ENCODE results near the gene FAM72C. TPM values are rescaled to one million over a fixed set of nuclear protein-coding genes. Genes with fewer than 3 reads are reported as not detected.
"Not testable (repeated sequence)": the region's sequence is repeated elsewhere in the genome, so short reads cannot be mapped to it uniquely, and the experiment has no call there.

Gene FAM72C
- total RNA-seq: 16.9 and 18.7 TPM in 2 replicates

GRCh38 chr1:143971924-143972700 lies at the start of gene FAM72C:
FAM72C (minus strand) TSS chr1:143971986; CDS start chr1:143971141, 845 bp downstream.
- intact Hi-C loops (cut with micrococcal nuclease); H3K36me3 Mint-ChIP-seq (ENCODE audit: low read depth); H3K27me3 Mint-ChIP-seq (ENCODE audit: low read depth); H3K9me3 Mint-ChIP-seq; DNase-seq (ENCODE audit: low spot score); H3K27ac Mint-ChIP-seq; H3K4me3 Mint-ChIP-seq (ENCODE audit: low read depth); H3K4me1 Mint-ChIP-seq (ENCODE audit: low read depth): not testable (repeated sequence)

- H3K4me3 Mint-ChIP-seq (ENCODE audit: low read depth); H3K36me3 Mint-ChIP-seq (ENCODE audit: low read depth); H3K4me1 Mint-ChIP-seq (ENCODE audit: low read depth); H3K9me3 Mint-ChIP-seq; DNase-seq (ENCODE audit: low spot score); H3K27me3 Mint-ChIP-seq (ENCODE audit: low read depth); intact Hi-C loops (cut with micrococcal nuclease); H3K27ac Mint-ChIP-seq: not testable (repeated sequence)
Observed at GRCh38 chr1:144020001-144020738, 48.4 kb upstream of the FAM72C start.

- intact Hi-C loops (cut with micrococcal nuclease); H3K27me3 Mint-ChIP-seq (ENCODE audit: low read depth): not testable (repeated sequence)
Observed at GRCh38 chr1:144019101-144019500, 47.3 kb upstream of the FAM72C start.

GRCh38 chr1:144015180-144015966 lies 43.6 kb upstream of the FAM72C start:
- H3K27ac Mint-ChIP-seq; DNase-seq (ENCODE audit: low spot score); intact Hi-C loops (cut with micrococcal nuclease); H3K4me1 Mint-ChIP-seq (ENCODE audit: low read depth); H3K36me3 Mint-ChIP-seq (ENCODE audit: low read depth); H3K27me3 Mint-ChIP-seq (ENCODE audit: low read depth); H3K4me3 Mint-ChIP-seq (ENCODE audit: low read depth); H3K9me3 Mint-ChIP-seq: not testable (repeated sequence)

More at GRCh38 chr1:144019101-144019500, 47.3 kb upstream of the FAM72C start:
- not testable (repeated sequence) for DNase-seq (ENCODE audit: low spot score); H3K9me3 Mint-ChIP-seq; H3K4me1 Mint-ChIP-seq (ENCODE audit: low read depth); H3K27ac Mint-ChIP-seq; H3K36me3 Mint-ChIP-seq (ENCODE audit: low read depth); H3K4me3 Mint-ChIP-seq (ENCODE audit: low read depth)

- DNase-seq (ENCODE audit: low spot score); H3K4me1 Mint-ChIP-seq (ENCODE audit: low read depth); H3K9me3 Mint-ChIP-seq; H3K27ac Mint-ChIP-seq; H3K36me3 Mint-ChIP-seq (ENCODE audit: low read depth); H3K27me3 Mint-ChIP-seq (ENCODE audit: low read depth); intact Hi-C loops (cut with micrococcal nuclease); H3K4me3 Mint-ChIP-seq (ENCODE audit: low read depth): not testable (repeated sequence)
Observed at GRCh38 chr1:144014528-144014927, 42.7 kb upstream of the FAM72C start.

GRCh38 chr1:144014121-144014520 lies 42.3 kb upstream of the FAM72C start:
- DNase-seq (ENCODE audit: low spot score); H3K9me3 Mint-ChIP-seq; H3K4me1 Mint-ChIP-seq (ENCODE audit: low read depth); H3K36me3 Mint-ChIP-seq (ENCODE audit: low read depth); H3K27me3 Mint-ChIP-seq (ENCODE audit: low read depth); intact Hi-C loops (cut with micrococcal nuclease); H3K27ac Mint-ChIP-seq; H3K4me3 Mint-ChIP-seq (ENCODE audit: low read depth): not testable (repeated sequence)

- not testable (repeated sequence) for H3K4me1 Mint-ChIP-seq (ENCODE audit: low read depth); H3K27ac Mint-ChIP-seq
Observed at GRCh38 chr1:144012168-144012733, 40.5 kb upstream of the FAM72C start.

GRCh38 chr1:144009410-144009809 lies 37.6 kb upstream of the FAM72C start:
- H3K27me3 Mint-ChIP-seq (ENCODE audit: low read depth); DNase-seq (ENCODE audit: low spot score); H3K27ac Mint-ChIP-seq; intact Hi-C loops (cut with micrococcal nuclease); H3K36me3 Mint-ChIP-seq (ENCODE audit: low read depth); H3K4me3 Mint-ChIP-seq (ENCODE audit: low read depth); H3K4me1 Mint-ChIP-seq (ENCODE audit: low read depth); H3K9me3 Mint-ChIP-seq: not testable (repeated sequence)

More at GRCh38 chr1:144012168-144012733, 40.5 kb upstream of the FAM72C start:
- intact Hi-C loops (cut with micrococcal nuclease); H3K36me3 Mint-ChIP-seq (ENCODE audit: low read depth); DNase-seq (ENCODE audit: low spot score); H3K9me3 Mint-ChIP-seq; H3K4me3 Mint-ChIP-seq (ENCODE audit: low read depth); H3K27me3 Mint-ChIP-seq (ENCODE audit: low read depth): not testable (repeated sequence)

- intact Hi-C loops (cut with micrococcal nuclease); H3K4me3 Mint-ChIP-seq (ENCODE audit: low read depth); H3K4me1 Mint-ChIP-seq (ENCODE audit: low read depth); H3K27me3 Mint-ChIP-seq (ENCODE audit: low read depth); DNase-seq (ENCODE audit: low spot score); H3K36me3 Mint-ChIP-seq (ENCODE audit: low read depth); H3K27ac Mint-ChIP-seq; H3K9me3 Mint-ChIP-seq: not testable (repeated sequence)
Observed at GRCh38 chr1:144004259-144004658, 32.5 kb upstream of the FAM72C start.

- H3K9me3 Mint-ChIP-seq; H3K4me1 Mint-ChIP-seq (ENCODE audit: low read depth); H3K4me3 Mint-ChIP-seq (ENCODE audit: low read depth); H3K27me3 Mint-ChIP-seq (ENCODE audit: low read depth); intact Hi-C loops (cut with micrococcal nuclease); DNase-seq (ENCODE audit: low spot score); H3K27ac Mint-ChIP-seq; H3K36me3 Mint-ChIP-seq (ENCODE audit: low read depth): not testable (repeated sequence)
Observed at GRCh38 chr1:144003306-144004029, 31.7 kb upstream of the FAM72C start.

- intact Hi-C loops (cut with micrococcal nuclease); H3K4me3 Mint-ChIP-seq (ENCODE audit: low read depth); H3K27ac Mint-ChIP-seq; H3K9me3 Mint-ChIP-seq; H3K4me1 Mint-ChIP-seq (ENCODE audit: low read depth); DNase-seq (ENCODE audit: low spot score); H3K36me3 Mint-ChIP-seq (ENCODE audit: low read depth); H3K27me3 Mint-ChIP-seq (ENCODE audit: low read depth): not testable (repeated sequence)
Observed at GRCh38 chr1:144002141-144002881, 30.5 kb upstream of the FAM72C start.

- H3K27me3 Mint-ChIP-seq (ENCODE audit: low read depth); H3K27ac Mint-ChIP-seq; DNase-seq (ENCODE audit: low spot score); intact Hi-C loops (cut with micrococcal nuclease); H3K36me3 Mint-ChIP-seq (ENCODE audit: low read depth); H3K9me3 Mint-ChIP-seq; H3K4me1 Mint-ChIP-seq (ENCODE audit: low read depth); H3K4me3 Mint-ChIP-seq (ENCODE audit: low read depth): not testable (repeated sequence)
Observed at GRCh38 chr1:144001077-144001476, 29.3 kb upstream of the FAM72C start.
